Lung (tissue), 12 donors: ENCODE results near the gene RAB3IL1. TPM values are rescaled to one million over a fixed set of nuclear protein-coding genes. Genes with fewer than 3 reads are reported as not detected.

ENCODE experiments used
- ATAC-seq: fragments of 200-7000 bp; cut with Tn5 transposase; one replicate; pipeline ENCODE4 v1.9.1; 2020; ENCODE audit warnings: moderate number of reproducible peaks; ENCODE audit not compliant: insufficient read depth, low FRiP score
- DNase-seq, 3 donors: peaks; one replicate each; pipeline ENCODE4 v3.0.0-alpha.2; 2013 to 2017
- H3K27ac ChIP-seq, 2 donors: one replicate each; pipeline ENCODE4 v1.5.1; 2013; ENCODE audit warnings: mild to moderate bottlenecking in 2 of 2, moderate library complexity in 2 of 2, control low read depth in 1 of 2, inconsistent platforms in 1 of 2, low read depth in 1 of 2, low read length in 1 of 2
- H3K27me3 ChIP-seq, 3 donors: one replicate each; pipeline ENCODE4 v1.5.1; 2013; ENCODE audit warnings: low read length in 2 of 3; ENCODE audit not compliant: control insufficient read depth in 3 of 3, insufficient read depth in 3 of 3
- H3K36me3 ChIP-seq, 4 donors: one replicate each; pipeline ENCODE4 v1.5.1; 2013; ENCODE audit warnings: low read length in 4 of 4, mild to moderate bottlenecking in 1 of 4, moderate library complexity in 1 of 4; ENCODE audit not compliant: control insufficient read depth in 4 of 4, insufficient read depth in 4 of 4
- H3K4me1 ChIP-seq, 5 donors: one replicate each; pipeline ENCODE4 v1.5.1; 2013; ENCODE audit warnings: low read length in 5 of 5, mild to moderate bottlenecking in 2 of 5, moderate library complexity in 1 of 5; ENCODE audit not compliant: control insufficient read depth in 5 of 5, insufficient read depth in 5 of 5
- H3K4me3 ChIP-seq: one replicate; pipeline ENCODE4 v1.5.1; 2013; ENCODE audit warnings: mild to moderate bottlenecking, control low read depth, moderate library complexity
- H3K9ac ChIP-seq, 2 donors: one replicate each; pipeline ENCODE4 v1.5.1; 2013; ENCODE audit warnings: low read length in 2 of 2, control low read depth in 1 of 2; ENCODE audit not compliant: insufficient read depth in 1 of 2
- H3K9me3 ChIP-seq, 4 donors: one replicate each; pipeline ENCODE4 v1.5.1; 2013; ENCODE audit warnings: low read length in 3 of 4, mild to moderate bottlenecking in 1 of 4, moderate library complexity in 1 of 4; ENCODE audit not compliant: control insufficient read depth in 4 of 4, insufficient read depth in 3 of 4
- WGBS, 2 donors: extraction: QIAGEN DNeasy Blood & Tissue Kit; methylation state at CpG; one replicate each; pipeline ENCODE4 v1.1.7; 2013; 5-methylcytosine and 5-hydroxymethylcytosine counted together
- polyA plus RNA-seq, 2 donors: library from polyadenylated mRNA; stranded (reverse); fragments of 200-250 nt; gene quantifications; one replicate each; pipeline ENCODE4 v1.2.1, GENCODE V29; 2013
- total RNA-seq, 2 donors: library from RNA; depleted of rRNA in 1 of 2; stranded (reverse); fragments of >200 nt in 1 of 2; gene quantifications; one replicate each; pipeline ENCODE4 v1.2.1, GENCODE V29; 2014 to 2021
- TF ChIP-seq, protein P1 (sequence below): IDR thresholded peaks from 2 replicates; pipeline ENCODE4 v1.5.1; 2012; ENCODE audit warnings: mild to moderate bottlenecking; ENCODE audit errors: control extremely low read depth, extremely low read depth
- donor health status: control.
- donor health status: control.
- donor health status: Bipolar disorder and iron deficiency.
- donor health status: healthy.
- donor health status: DM: yes; HTN: yes; CAD: no.

Gene RAB3IL1
- total and polyA plus RNA-seq, 4 donors: 6.7 to 20.8 (median 9.8) TPM

DNA sequence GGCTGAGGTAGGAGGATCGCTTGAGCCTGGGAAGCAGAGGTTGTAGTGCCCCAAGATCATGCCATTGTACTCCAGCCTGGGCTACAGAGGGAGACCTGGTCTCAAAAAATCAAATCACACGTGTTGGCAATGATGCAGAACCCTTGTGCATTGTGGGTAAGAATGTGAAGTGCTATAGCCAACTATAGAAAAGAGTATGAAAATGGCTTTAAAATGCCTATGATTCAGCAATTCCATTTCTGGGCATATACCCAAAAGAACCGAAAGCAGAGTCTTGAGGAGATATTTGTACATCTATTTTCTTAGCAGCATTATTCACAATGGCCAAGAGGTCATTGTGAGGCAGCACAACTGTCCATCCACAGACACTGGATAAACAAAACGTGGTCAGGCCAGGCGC, 23.4 kb downstream of the RAB3IL1 start:
- peaks cover 0 to 6% (median 2%) of the 10 kb centered on the region in 4 donors for H3K36me3 ChIP-seq
- ATAC-seq (no peak), DNase-seq (peak in 2 of 3 donors; percentile 74 to 85)
- no peak overlapping the region for H3K4me3 ChIP-seq
- H3K27me3 ChIP-seq: no peaks in the 10 kb centered on the region
- H3K27ac ChIP-seq: no peak overlapping the region
- 55 to 56% methylated on average over 5 of the region's 5 CpGs for WGBS, 2 donors
- no peak overlapping the region for H3K9ac ChIP-seq
- peaks cover 0 to 8% (median 6%) of the 10 kb centered on the region in 5 donors for H3K4me1 ChIP-seq
- no peaks in the 10 kb centered on the region for H3K9me3 ChIP-seq
- TF ChIP-seq, protein P1, sequence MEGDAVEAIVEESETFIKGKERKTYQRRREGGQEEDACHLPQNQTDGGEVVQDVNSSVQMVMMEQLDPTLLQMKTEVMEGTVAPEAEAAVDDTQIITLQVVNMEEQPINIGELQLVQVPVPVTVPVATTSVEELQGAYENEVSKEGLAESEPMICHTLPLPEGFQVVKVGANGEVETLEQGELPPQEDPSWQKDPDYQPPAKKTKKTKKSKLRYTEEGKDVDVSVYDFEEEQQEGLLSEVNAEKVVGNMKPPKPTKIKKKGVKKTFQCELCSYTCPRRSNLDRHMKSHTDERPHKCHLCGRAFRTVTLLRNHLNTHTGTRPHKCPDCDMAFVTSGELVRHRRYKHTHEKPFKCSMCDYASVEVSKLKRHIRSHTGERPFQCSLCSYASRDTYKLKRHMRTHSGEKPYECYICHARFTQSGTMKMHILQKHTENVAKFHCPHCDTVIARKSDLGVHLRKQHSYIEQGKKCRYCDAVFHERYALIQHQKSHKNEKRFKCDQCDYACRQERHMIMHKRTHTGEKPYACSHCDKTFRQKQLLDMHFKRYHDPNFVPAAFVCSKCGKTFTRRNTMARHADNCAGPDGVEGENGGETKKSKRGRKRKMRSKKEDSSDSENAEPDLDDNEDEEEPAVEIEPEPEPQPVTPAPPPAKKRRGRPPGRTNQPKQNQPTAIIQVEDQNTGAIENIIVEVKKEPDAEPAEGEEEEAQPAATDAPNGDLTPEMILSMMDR: no peak

DNA sequence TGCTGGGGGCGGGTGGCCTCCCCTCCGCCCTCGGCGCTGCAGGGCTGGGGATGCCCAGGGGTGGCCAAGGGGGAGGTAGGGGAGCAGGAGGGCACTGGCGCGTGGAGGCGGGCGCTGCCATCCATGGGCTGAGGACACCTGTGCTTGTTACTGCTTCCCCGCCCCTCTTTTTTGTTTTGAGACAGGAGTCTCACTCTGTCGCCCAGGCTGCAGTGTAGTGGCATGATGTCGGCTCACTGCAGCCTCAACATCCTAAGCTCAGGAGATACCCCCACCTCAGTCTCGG, 25.3 kb downstream of the RAB3IL1 start:
- no peak for ATAC-seq
- peaks cover 0 to 4% (median 2%) of the 10 kb centered on the region in 4 donors for H3K36me3 ChIP-seq
- WGBS, 2 donors: 18 to 21% methylated on average over 12 of the region's 12 CpGs
- no peaks in the 10 kb centered on the region for H3K9me3 ChIP-seq
- peaks cover 0 to 11% (median 8%) of the 10 kb centered on the region in 5 donors for H3K4me1 ChIP-seq
- peak overlapping the region; percentile 71 to 77 for H3K27ac ChIP-seq
- no peak overlapping the region for H3K4me3 ChIP-seq
- no peak for DNase-seq
- TF ChIP-seq, protein P1: no peak
- H3K9ac ChIP-seq: no peak overlapping the region
- H3K27me3 ChIP-seq: no peaks in the 10 kb centered on the region

DNA sequence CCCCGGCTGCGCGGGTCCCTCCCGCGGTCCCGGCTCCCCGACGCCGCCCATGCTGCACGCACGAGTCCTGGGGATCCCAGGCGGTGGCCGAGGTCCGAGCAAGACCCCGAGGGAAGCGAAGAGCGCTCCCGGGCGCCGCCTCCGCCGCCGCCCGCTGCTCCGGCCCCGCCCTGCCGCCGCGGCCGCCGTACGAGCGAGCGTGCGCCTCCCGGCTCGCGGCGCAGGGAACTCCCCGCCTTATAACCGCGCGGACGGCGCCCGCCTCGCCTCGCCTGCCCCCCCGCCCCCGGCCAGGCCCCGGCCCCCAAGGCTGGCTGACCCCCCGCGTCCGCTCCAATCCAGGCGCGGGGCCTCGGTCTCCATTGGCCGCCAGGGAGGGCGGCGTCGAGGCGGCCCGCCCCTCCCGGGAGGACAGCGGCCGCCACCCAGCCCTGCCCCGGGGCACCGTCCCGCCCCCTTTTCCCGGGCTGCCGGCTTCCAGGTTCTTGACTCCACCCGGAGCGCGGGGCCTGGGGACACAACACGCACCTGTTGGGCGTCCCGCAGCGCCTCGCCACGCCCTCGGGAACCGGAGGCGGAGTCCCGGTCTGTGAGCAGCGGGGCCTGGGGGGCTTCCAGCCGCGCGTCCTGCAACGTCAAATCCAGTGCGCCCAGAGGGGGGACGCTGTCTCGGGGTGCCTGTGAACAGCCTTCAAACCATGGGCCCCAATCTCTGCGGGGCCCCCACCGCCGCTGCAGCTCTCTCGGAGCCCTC, 25.9 kb downstream of the RAB3IL1 start, which contains the start of gene FADS3:
TSS of gene FADS3 (minus strand) at position 215 of the 754 bp plus-strand sequence. CDS start at position 51, 164 bp downstream.
- Histone ChIP-seq H3K9me3 (no peaks in the 10 kb centered on the region), H3K27me3 (no peaks in the 10 kb centered on the region), H3K27ac (peak within 1 kb of the TSS; percentile 85 to 95), H3K4me3 (peak within 1 kb of the TSS; percentile 77), H3K9ac (peak within 1 kb of the TSS in 1 of 2 donors; percentile 26), H3K4me1 (peaks cover 0 to 11% (median 8%) of the 10 kb centered on the region in 5 donors), H3K36me3 (peaks cover 0 to 4% (median 0%) of the 10 kb centered on the region in 4 donors)
- peak; percentile 86 for ATAC-seq
- 0 to 1% methylated on average over 62 to 96 of the region's 96 CpGs for WGBS, 2 donors
- DNase-seq: peak; percentile 63 to 81 (median 69)
- TF ChIP-seq, protein P1: no peak
